Caco-2 (cell line): ENCODE results near the gene STAB1. TPM values are rescaled to one million over a fixed set of nuclear protein-coding genes. Genes with fewer than 3 reads are reported as not detected.

Experiments used
- BruUV-seq: library from RNA; stranded (reverse); fragments of 400-500 nt; replicated peaks from 2 replicates; lab custom pipeline; 2021; lab: Mats Ljungman, UMichigan
- CTCF ChIA-PET: fragments of 300-600 bp; sonication (Branson Sonifier 250); formaldehyde crosslinking; loops from one replicate; lab custom pipeline; 2022; ENCODE audit warnings: antibody characterized with exemption; lab: Charles Lee
- POLR2A ChIA-PET: fragments of 300-600 bp; sonication (Branson Sonifier 250); formaldehyde crosslinking; loops from one replicate; lab custom pipeline; 2022; ENCODE audit warnings: antibody characterized with exemption; lab: Charles Lee
- DNase-seq, 2 experiments: peaks; one replicate each; pipeline versions ENCODE4 v3.0.0 to v3.0.0-alpha.2; 2020 to 2022
- H3K27me3 ChIP-seq: replicated peaks from 2 replicates; pipeline ENCODE4 v1.6.0; 2011; ENCODE audit warnings: low read length; ENCODE audit not compliant: control insufficient read depth, insufficient read depth
- H3K36me3 ChIP-seq: 2 replicates; pipeline ENCODE4 v1.5.1; 2011; ENCODE audit warnings: low read length; ENCODE audit not compliant: control insufficient read depth, insufficient read depth
- H3K4me1 ChIP-seq: fragments of 250-450 bp; sonication (Bioruptor Pico); 2 replicates; pipeline ENCODE4 v1.5.1; 2020; ENCODE audit warnings: mild to moderate bottlenecking
- H3K4me3 ChIP-seq: 2 replicates; pipeline ENCODE4 v1.5.1; 2011; ENCODE audit warnings: low read depth, mild to moderate bottlenecking, control low read depth, low read length
- H3K9me3 ChIP-seq: fragments of 250-450 bp; sonication (Bioruptor Pico); 2 replicates; pipeline ENCODE4 v1.5.1; 2020; ENCODE audit warnings: mild to moderate bottlenecking, moderate library complexity
- H3K27ac Mint-ChIP-seq: one replicate; pipeline ENCODE4 v1.8.0; 2022; ENCODE audit warnings: mixed read lengths; ENCODE audit not compliant: unreplicated experiment
- H3K27me3 Mint-ChIP-seq: one replicate; pipeline ENCODE4 v1.8.0; 2022; ENCODE audit warnings: mixed read lengths; ENCODE audit not compliant: insufficient read depth, unreplicated experiment
- H3K36me3 Mint-ChIP-seq: one replicate; pipeline ENCODE4 v1.8.0; 2022; ENCODE audit warnings: mild to moderate bottlenecking, mixed read lengths; ENCODE audit not compliant: insufficient read depth, unreplicated experiment
- H3K4me1 Mint-ChIP-seq: one replicate; pipeline ENCODE4 v1.8.0; 2022; ENCODE audit warnings: low read depth, mixed read lengths; ENCODE audit not compliant: unreplicated experiment
- H3K4me3 Mint-ChIP-seq: one replicate; pipeline ENCODE4 v1.8.0; 2022; ENCODE audit warnings: mild to moderate bottlenecking, moderate library complexity, mixed read lengths; ENCODE audit not compliant: unreplicated experiment
- H3K9me3 Mint-ChIP-seq: one replicate; pipeline ENCODE4 v1.8.0; 2022; ENCODE audit warnings: mixed read lengths; ENCODE audit not compliant: unreplicated experiment
- intact Hi-C: fragments of 100-400 bp; cut with micrococcal nuclease; formaldehyde crosslinking; loops from one replicate; pipeline ENCODE4 v1.10.0; 2022; ENCODE audit not compliant: unreplicated experiment
- total RNA-seq: library from RNA; stranded (reverse); gene quantifications from 2 replicates; pipeline ENCODE4 v1.2.3, GENCODE V29; 2022
- TF ChIP-seq, protein P1 (sequence below), 2 experiments: fragments of 200-600 bp in 1 of 2; IDR thresholded peaks; 1 replicate in 1 of 2; 2 replicates in 1 of 2; pipeline versions ENCODE4 v1.5.1 to v1.8.0; 2011 to 2022; ENCODE audit warnings: antibody characterized with exemption in 1 of 2, control low read depth in 1 of 2, inconsistent platforms in 1 of 2, low read depth in 1 of 2, low read length in 1 of 2, mild to moderate bottlenecking in 1 of 2, moderate library complexity in 1 of 2; ENCODE audit not compliant: insufficient read depth in 1 of 2, severe bottlenecking in 1 of 2, unreplicated experiment in 1 of 2

Gene STAB1
- total RNA-seq, 1 experiment from 2014 or later: 0.39 TPM

DNA sequence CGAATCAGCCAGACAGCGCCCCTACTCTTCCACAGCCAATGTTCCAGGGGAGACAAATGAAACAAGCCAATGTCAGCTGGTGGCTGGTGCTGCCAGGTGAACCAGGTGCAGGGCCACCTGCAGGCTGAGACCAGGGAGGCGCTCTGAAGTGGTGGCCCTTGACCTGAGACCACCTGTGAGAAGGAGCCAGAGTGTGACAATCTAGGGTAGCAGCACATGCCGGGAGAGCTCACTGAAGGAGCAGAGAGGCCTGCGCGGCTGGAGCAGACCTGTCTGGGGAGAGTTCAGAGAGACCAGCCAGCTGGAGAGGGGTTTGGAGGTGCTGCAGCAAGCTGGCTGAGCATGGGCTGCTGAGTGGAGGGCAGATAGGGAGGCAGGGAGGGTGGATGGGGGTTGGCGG is 693 bp upstream of the STAB1 start:
- CTCF ChIA-PET: no interaction called here
- Histone ChIP-seq H3K4me3 (no peak overlapping the region), H3K4me1 (no peaks in the 10 kb centered on the region), H3K27me3 (no peaks in the 10 kb centered on the region), H3K9me3 (no peaks in the 10 kb centered on the region), H3K36me3 (no peaks in the 10 kb centered on the region)
- Mint-ChIP-seq H3K4me3 (no peak overlapping the region), H3K36me3 (peaks cover 12% of the 10 kb centered on the region), H3K9me3 (no peaks in the 10 kb centered on the region), H3K4me1 (no peaks in the 10 kb centered on the region), H3K27me3 (no peaks in the 10 kb centered on the region), H3K27ac (peak overlapping the region; percentile 70)
- BruUV-seq: no TSS peak
- POLR2A ChIA-PET: no interaction called here
- intact Hi-C loops: no loop called here
- TF ChIP-seq, protein P1, sequence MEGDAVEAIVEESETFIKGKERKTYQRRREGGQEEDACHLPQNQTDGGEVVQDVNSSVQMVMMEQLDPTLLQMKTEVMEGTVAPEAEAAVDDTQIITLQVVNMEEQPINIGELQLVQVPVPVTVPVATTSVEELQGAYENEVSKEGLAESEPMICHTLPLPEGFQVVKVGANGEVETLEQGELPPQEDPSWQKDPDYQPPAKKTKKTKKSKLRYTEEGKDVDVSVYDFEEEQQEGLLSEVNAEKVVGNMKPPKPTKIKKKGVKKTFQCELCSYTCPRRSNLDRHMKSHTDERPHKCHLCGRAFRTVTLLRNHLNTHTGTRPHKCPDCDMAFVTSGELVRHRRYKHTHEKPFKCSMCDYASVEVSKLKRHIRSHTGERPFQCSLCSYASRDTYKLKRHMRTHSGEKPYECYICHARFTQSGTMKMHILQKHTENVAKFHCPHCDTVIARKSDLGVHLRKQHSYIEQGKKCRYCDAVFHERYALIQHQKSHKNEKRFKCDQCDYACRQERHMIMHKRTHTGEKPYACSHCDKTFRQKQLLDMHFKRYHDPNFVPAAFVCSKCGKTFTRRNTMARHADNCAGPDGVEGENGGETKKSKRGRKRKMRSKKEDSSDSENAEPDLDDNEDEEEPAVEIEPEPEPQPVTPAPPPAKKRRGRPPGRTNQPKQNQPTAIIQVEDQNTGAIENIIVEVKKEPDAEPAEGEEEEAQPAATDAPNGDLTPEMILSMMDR (IDR thresholded peaks at IDR 0.05; ENCODE audit: insufficient read depth in 1 of 2, low read depth in 1 of 2, low read length in 1 of 2, severe bottlenecking in 1 of 2, unreplicated experiment in 1 of 2): no peak
- no peak for DNase-seq

DNA sequence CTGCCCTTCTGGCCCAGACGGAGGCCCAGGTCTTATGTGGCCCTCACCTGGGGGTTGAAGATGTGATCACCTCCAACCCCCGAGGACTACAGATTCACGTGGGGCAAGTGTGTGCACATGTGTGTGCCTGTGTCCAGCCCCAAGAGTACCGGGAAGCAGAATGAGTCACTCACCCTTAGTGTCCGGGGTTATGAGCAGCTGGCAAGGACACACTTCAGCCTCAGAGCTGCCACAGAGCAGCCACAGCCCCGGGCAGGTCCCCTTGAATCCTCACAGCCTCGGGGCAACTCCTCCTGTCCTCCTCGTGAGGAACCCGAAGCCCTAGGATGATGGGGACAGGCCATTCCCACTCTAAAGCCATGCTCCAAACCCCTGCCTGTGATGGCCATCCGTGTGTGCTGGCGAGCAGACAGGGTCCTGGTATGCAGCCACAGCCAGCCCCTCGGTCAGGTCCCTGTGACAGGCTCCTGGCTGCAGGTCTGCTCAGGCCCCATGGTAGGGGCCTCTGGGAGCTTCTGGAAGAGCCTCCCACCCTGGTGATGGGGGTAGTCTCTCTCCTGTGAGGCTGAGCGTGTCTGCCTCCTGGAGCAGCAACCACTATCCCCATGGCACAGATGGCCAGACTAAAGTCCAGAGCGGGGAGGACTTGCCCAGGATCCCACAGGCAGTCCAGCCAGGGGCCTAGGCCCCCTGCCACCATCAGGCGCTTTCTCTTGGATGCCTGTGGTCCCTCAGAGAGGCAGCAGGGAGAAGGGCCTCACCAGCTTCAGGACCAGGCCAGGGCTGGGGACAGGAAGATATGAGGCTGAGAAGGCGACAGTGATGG is 852 bp downstream of the STAB1 start:
- H3K36me3 Mint-ChIP-seq: peaks cover 12% of the 10 kb centered on the region
- TF ChIP-seq, protein P1 (IDR thresholded peaks at IDR 0.05; ENCODE audit: insufficient read depth in 1 of 2, low read depth in 1 of 2, low read length in 1 of 2, severe bottlenecking in 1 of 2, unreplicated experiment in 1 of 2): no peak
- no peaks in the 10 kb centered on the region for H3K36me3 ChIP-seq
- no peaks in the 10 kb centered on the region for H3K4me1 ChIP-seq
- CTCF ChIA-PET: no interaction called here
- intact Hi-C loops: no loop called here
- no peak overlapping the region for H3K4me3 ChIP-seq
- no peaks in the 10 kb centered on the region for H3K27me3 Mint-ChIP-seq
- BruUV-seq: no TSS peak
- no peaks in the 10 kb centered on the region for H3K9me3 ChIP-seq
- no peaks in the 10 kb centered on the region for H3K27me3 ChIP-seq
- no peaks in the 10 kb centered on the region for H3K4me1 Mint-ChIP-seq
- H3K9me3 Mint-ChIP-seq: no peaks in the 10 kb centered on the region
- no peak overlapping the region for H3K27ac Mint-ChIP-seq
- POLR2A ChIA-PET: no interaction called here
- H3K4me3 Mint-ChIP-seq: no peak overlapping the region
- no peak for DNase-seq

DNA sequence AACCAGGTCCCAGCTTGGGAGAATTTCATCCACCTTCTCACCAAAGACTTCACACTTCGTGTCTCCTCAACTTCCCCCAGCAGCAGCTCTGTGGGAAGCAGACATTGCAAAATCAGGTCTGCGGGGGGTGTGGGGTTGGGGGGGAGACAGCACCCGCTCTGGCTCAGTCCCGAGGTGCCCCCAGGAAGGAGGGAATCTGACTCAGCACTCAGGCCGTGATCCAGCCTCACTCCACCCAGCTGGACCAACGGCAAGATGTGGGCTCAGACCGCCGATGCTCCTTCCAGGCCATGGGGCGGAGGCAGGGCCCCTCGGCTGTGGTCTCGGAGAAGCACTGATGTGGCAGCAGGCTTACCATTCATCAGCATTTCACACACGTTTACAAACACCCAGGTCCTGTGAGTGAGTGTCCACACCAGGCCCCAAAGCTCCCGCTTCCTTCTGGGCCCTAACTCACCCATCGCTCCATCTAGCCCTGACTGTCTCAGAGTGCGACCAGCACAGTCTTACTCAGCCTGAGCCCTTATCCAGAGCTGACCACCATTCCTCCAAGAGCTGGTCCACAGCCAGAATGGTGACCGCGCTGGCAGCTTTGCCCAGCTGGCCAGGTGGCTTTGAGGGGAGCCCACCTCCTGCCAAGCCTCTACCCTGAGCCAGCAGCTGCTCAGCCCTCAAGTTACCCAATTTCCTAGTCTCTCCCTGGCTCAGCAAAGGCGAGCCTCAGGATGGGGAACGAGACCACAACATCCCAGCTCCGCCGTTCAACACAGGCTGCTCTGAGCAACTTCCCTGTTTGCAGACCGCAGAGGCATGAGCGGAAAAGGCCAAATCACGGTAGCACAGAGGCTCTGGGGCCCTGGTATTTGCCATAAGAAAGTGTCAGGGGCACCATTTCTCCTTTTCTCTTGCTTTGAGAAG is 3.3 kb downstream of the STAB1 start:
- DNase-seq: no peak
- H3K4me1 Mint-ChIP-seq: no peaks in the 10 kb centered on the region
- TF ChIP-seq, protein P1 (IDR thresholded peaks at IDR 0.05; ENCODE audit: insufficient read depth in 1 of 2, low read depth in 1 of 2, low read length in 1 of 2, severe bottlenecking in 1 of 2, unreplicated experiment in 1 of 2): no peak
- no peaks in the 10 kb centered on the region for H3K9me3 Mint-ChIP-seq
- no peaks in the 10 kb centered on the region for H3K9me3 ChIP-seq
- CTCF ChIA-PET: no interaction called here
- H3K4me3 Mint-ChIP-seq: no peak overlapping the region
- intact Hi-C loops: no loop called here
- BruUV-seq: no TSS peak
- no peaks in the 10 kb centered on the region for H3K27me3 Mint-ChIP-seq
- POLR2A ChIA-PET: no interaction called here
- H3K27me3 ChIP-seq: no peaks in the 10 kb centered on the region
- H3K27ac Mint-ChIP-seq: no peak overlapping the region
- no peaks in the 10 kb centered on the region for H3K36me3 ChIP-seq
- H3K4me1 ChIP-seq: no peaks in the 10 kb centered on the region
- no peaks in the 10 kb centered on the region for H3K36me3 Mint-ChIP-seq
- no peak overlapping the region for H3K4me3 ChIP-seq
